Mucosa of descending colon (tissue), 3 donors: Measurements from ENCODE around the gene PRCC. TPM values are rescaled to one million over a fixed set of nuclear protein-coding genes. Genes with fewer than 3 reads are reported as not detected.

Experiments
- ATAC-seq: fragments of 200-7000 bp; cut with Tn5 transposase; one replicate; pipeline ENCODE4 v1.9.1; 2020; ENCODE audit warnings: mild to moderate bottlenecking, moderate library complexity
- DNase-seq, 3 donors: peaks; one replicate each; pipeline ENCODE4 v3.0.0-alpha.2; 2020
- H3K36me3 ChIP-seq: fragments of 200-600 bp; one replicate; pipeline ENCODE4 v1.8.0; 2021; ENCODE audit warnings: low read depth, mild to moderate bottlenecking
- H3K4me1 ChIP-seq: fragments of 200-600 bp; one replicate; pipeline ENCODE4 v1.8.0; 2021; ENCODE audit warnings: low read depth, mild to moderate bottlenecking
- H3K4me3 ChIP-seq: fragments of 200-600 bp; one replicate; pipeline ENCODE4 v1.8.0; 2021; ENCODE audit warnings: mild to moderate bottlenecking
- H3K9me3 ChIP-seq: fragments of 200-600 bp; one replicate; pipeline ENCODE4 v1.8.0; 2021; ENCODE audit warnings: mild to moderate bottlenecking
- CTCF ChIP-seq: fragments of 200-600 bp; IDR thresholded peaks from one replicate; pipeline ENCODE4 v1.8.0; 2022; ENCODE audit warnings: antibody characterized with exemption, mild to moderate bottlenecking
- intact Hi-C, 2 donors: fragments of 100-400 bp; cut with DNase I in 1 of 2; cut with micrococcal nuclease in 1 of 2; formaldehyde crosslinking; loops; one replicate each; pipeline versions ENCODE4 v1.11.0 to v1.11.1; 2022; cut with DNase I, micrococcal nuclease
- total RNA-seq, 3 donors: library from RNA; stranded (reverse); fragmentation: NEBNext Ultra II Directional in 2 of 3; extraction: Animal tissue kit (Norgen Biotek cat#: 25700) in 2 of 3; gene quantifications; one replicate each; pipeline versions ENCODE4 v1.2.1 to v1.2.4, GENCODE V29; 2021 to 2023
- donor health status: DM: no; HTN: no; CAD: no; lungs with moderate emphysema.
- donor health status: DM: no; HTN: no; CAD: no.
- donor health status: DM: no; HTN: yes; CAD: no.

PRCC gene
- total RNA-seq, 3 donors from 2014 or later, result 55.0 to 66.1 (median 59.2) TPM

DNA sequence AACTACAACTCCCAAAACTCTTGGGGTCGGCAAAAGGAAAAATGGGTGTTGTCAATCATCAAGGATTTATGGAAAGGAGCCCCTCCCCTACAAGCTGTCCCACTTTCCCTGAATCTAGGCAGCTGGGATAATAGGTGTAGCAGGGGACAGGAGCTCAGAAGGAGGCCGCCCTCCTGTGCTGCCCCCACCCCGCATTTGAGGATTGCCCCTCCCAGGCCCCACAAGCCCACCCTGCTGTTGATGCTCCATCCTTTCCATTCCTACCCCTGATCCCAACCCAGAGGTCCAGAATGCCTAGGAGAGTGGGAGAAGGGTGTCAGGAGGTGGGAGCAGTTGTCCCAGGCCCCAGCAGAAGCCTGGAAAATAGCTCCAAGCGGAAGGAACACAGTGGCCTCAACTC, 24.5 kb upstream of the PRCC start:
- H3K4me3 ChIP-seq, result no peak overlapping the region
- intact Hi-C loops, result no loop called here
- H3K4me1 ChIP-seq, result peaks cover 28% of the 10 kb centered on the region
- DNase-seq (no peak), ATAC-seq (no peak)
- TF ChIP-seq CTCF, result no peak
- peaks cover 7% of the 10 kb centered on the region for H3K36me3 ChIP-seq
- no peaks in the 10 kb centered on the region for H3K9me3 ChIP-seq

DNA sequence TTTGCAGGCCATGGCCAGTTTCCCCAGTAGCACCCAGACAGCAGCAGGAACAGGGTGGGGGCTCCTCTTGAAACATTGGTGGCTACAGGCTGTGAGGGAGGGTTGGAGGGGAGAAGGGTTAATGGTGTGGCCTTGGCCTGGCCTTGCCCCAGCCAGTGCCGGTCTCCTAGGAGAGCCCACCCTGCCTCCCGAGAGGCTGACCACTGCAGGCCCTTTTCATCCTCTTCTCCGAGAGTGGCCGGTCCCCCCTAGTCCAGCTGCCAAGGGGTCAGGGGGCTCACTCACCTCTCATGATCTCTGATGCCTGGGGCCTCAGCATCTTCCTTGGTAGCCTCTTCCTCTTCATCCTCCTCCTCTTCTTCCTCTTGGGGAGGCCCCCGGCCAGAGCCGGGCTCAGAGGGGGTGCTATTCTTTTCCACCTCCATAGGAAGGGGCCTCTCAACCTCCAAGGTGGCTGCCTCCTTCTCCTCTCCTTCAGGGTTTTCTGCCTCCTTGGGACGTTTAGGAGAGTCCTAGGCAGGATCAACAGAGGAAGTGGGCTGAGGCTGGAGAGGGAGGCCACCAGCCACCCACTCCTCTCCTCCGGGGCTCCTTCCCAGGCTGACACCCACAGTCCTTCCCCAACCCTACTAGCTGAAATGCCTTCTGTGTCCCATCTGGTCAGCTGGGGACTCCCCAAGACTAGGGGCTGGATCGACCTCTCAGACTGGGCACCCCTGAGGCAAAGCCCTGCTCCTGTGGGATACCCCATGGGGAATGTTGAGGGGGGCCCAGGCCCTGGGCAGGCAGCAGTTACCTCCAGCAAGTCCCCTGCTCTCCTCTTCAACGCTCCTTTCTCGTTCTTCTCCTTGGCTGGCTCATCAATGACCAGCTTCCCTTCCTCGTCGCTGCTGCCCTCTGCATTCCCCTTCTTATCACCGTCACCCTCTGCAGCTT, 23.7 kb upstream of the PRCC start:
- Histone ChIP-seq H3K4me3 (no peak overlapping the region), H3K4me1 (peaks cover 36% of the 10 kb centered on the region), H3K9me3 (no peaks in the 10 kb centered on the region), H3K36me3 (peaks cover 7% of the 10 kb centered on the region)
- intact Hi-C loops, result no loop called here
- ATAC-seq (no peak), DNase-seq (no peak)
- no peak for TF ChIP-seq CTCF

GRCh38 chr1:156744344-156744743, 23.0 kb upstream of the PRCC start:
- no peak for ATAC-seq

DNA sequence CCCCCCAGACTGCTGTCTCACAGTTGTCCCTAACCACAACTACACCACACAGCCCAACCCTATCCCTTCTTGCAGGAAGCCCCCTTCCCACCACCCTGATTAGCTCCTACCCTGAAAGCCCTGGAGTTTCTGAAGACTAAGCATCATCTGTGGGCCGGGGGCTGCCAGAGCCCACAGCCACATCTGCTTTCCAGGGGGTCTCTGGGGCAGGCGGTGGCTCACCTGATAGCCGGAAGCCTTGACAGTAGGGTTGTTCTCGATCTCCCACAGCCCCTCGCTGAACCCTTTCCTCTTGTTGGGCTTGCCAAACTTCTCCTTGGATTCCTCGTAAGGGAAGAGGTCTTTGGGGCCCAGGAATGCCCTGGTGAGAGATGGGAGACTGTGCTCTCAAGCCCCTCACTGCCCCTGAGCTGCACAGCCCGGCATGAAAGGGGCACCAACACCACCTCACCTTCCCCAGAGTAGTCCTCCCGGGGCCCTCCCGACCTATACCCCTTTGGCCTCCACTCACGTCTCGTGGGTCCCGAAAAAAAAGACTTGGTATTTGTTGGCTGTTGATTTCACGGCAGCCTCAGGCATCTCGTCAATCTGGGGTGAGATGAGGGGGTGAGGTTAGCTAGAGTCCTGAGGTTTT, 22.4 kb upstream of the PRCC start:
- DNase-seq (peak in 1 of 3 donors; percentile 40), ATAC-seq (no peak)
- Histone ChIP-seq H3K4me1 (peaks cover 45% of the 10 kb centered on the region), H3K36me3 (peaks cover 7% of the 10 kb centered on the region), H3K4me3 (no peak overlapping the region), H3K9me3 (no peaks in the 10 kb centered on the region)
- intact Hi-C loops, result no loop called here
- TF ChIP-seq CTCF, result no peak

More at GRCh38 chr1:156744344-156744743, 23.0 kb upstream of the PRCC start:
- Histone ChIP-seq H3K36me3 (peaks cover 7% of the 10 kb centered on the region), H3K4me1 (peaks cover 42% of the 10 kb centered on the region), H3K9me3 (no peaks in the 10 kb centered on the region), H3K4me3 (no peak overlapping the region)
- TF ChIP-seq CTCF, result no peak
- DNase-seq, result peak in 1 of 3 donors; percentile 50
- intact Hi-C loops, result no loop called here

DNA sequence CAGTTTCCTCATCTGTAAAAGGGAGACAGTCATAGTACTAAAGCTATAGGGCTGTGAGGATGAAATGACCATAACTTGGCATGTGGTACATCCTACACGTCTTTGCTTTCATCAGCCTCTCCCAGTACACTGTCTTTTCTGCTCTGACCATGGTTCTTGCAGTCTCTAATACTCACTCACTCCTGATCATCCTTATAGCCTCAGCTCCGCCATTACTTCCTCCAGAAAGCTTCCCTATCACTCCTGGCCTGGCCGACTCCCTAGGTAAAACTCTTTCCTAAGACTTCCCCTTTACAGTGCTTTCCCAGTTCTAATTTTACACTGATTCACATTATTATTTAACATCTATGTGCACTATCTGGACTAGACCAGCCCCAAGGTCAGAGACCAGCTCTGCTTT, 21.5 kb upstream of the PRCC start:
- intact Hi-C loops, result no loop called here
- DNase-seq (no peak), ATAC-seq (no peak)
- Histone ChIP-seq H3K36me3 (peaks cover 7% of the 10 kb centered on the region), H3K4me3 (no peak overlapping the region), H3K9me3 (no peaks in the 10 kb centered on the region), H3K4me1 (peaks cover 46% of the 10 kb centered on the region)
- no peak for TF ChIP-seq CTCF
